Measurements from ENCODE around the gene HIPK4.

- TF ChIP-seq CTCF (IDR thresholded peaks at IDR 0.05; ENCODE audit: low read depth, low read length, missing input control) (no peak), YY1 (IDR thresholded peaks at IDR 0.05) (no peak), MAX (IDR thresholded peaks at IDR 0.05) (no peak), ATF3 (IDR thresholded peaks at IDR 0.05) (no peak), REST (IDR thresholded peaks at IDR 0.05) (no peak), TAF1 (conservative IDR thresholded peaks at IDR 0.05) (no peak), RAD21 (IDR thresholded peaks at IDR 0.05) (no peak), SP1 (IDR thresholded peaks at IDR 0.05) (no peak), HNF4G (IDR thresholded peaks at IDR 0.05) (no peak)
These were observed 9.6 kb downstream of the HIPK4 start for GRCh38 chr19:40380199-40381037.

Measured in liver (tissue), 3 donors.